K562 (cell line): ENCODE measurements around the gene ABCG1. TPM values are rescaled to one million over a fixed set of nuclear protein-coding genes. Genes with fewer than 3 reads are reported as not detected.

Experiments
- ATAC-seq: fragments of 200-7000 bp; cut with Tn5 transposase; 3 replicates; pipeline ENCODE4 v1.9.1; 2020; ENCODE audit warnings: moderate library complexity
- BruUV-seq: library from RNA; stranded (reverse); fragments of 400-500 nt; replicated peaks from 2 replicates; lab custom pipeline; 2021; lab: Mats Ljungman, UMichigan
- CTCF ChIA-PET: fragments of 300-600 bp; formaldehyde crosslinking; extraction: SDS; loops from one replicate; lab custom pipeline; 2021; ENCODE audit warnings: low intra/inter-chr PET ratio; lab: Yijun Ruan, JAX
- POLR2A ChIA-PET: fragments of 300-600, 350-650 bp; sonication (Branson Sonifier 250); formaldehyde crosslinking; extraction: SDS; loops from one replicate; lab custom pipeline; 2021; ENCODE audit warnings: antibody characterized with exemption, inconsistent platforms; lab: Yijun Ruan, JAX
- DNase-seq, 4 experiments: peaks; one replicate each; pipeline versions ENCODE4 v3.0.0 to v3.0.0-alpha.2; 2011 to 2018; ENCODE audit warnings: low spot score in 3 of 4, mixed read lengths in 3 of 4; ENCODE audit errors: extremely low read depth in 1 of 4
- FAIRE-seq: peaks from 2 replicates; lab custom pipeline; 2011; peaks lifted over from hg19 to GRCh38; lab: Jason Lieb, UNC
- H2AFZ ChIP-seq: 2 replicates; pipeline ENCODE4 v1.6.0; 2011; ENCODE audit warnings: low read depth, low read length, control low read depth, inconsistent platforms
- H3K27ac ChIP-seq: fragments of 200-600 bp; 3 replicates; pipeline ENCODE4 v1.8.0; 2011; ENCODE audit warnings: low read depth, mild to moderate bottlenecking, control low read depth, inconsistent platforms, low read length, moderate library complexity, mixed read lengths; ENCODE audit errors: extremely low read depth
- H3K27me3 ChIP-seq, 2 experiments: fragments of 300-600 bp in 1 of 2; 2 replicates in 1 of 2; 3 replicates in 1 of 2; pipeline versions ENCODE4 v1.6.0 to v1.8.0; 2011; ENCODE audit warnings: inconsistent platforms in 2 of 2, low read length in 2 of 2, mild to moderate bottlenecking in 1 of 2, mixed read lengths in 1 of 2, moderate library complexity in 1 of 2; ENCODE audit not compliant: control insufficient read depth in 2 of 2, insufficient read depth in 2 of 2
- H3K36me3 ChIP-seq: fragments of 300-600 bp; 3 replicates; pipeline ENCODE4 v1.8.0; 2011; ENCODE audit warnings: mild to moderate bottlenecking, low read length, inconsistent platforms; ENCODE audit not compliant: control insufficient read depth, insufficient read depth
- H3K4me1 ChIP-seq, 2 experiments: fragments of 200-600 bp in 1 of 2; replicated peaks in 1 of 2; 2 replicates in 1 of 2; 3 replicates in 1 of 2; pipeline versions ENCODE4 v1.5.1 to v1.8.0; 2011; ENCODE audit warnings: inconsistent platforms in 2 of 2, low read length in 2 of 2, mild to moderate bottlenecking in 1 of 2, mixed read lengths in 1 of 2, moderate library complexity in 1 of 2; ENCODE audit not compliant: control insufficient read depth in 2 of 2, insufficient read depth in 2 of 2
- H3K4me2 ChIP-seq: 2 replicates; pipeline ENCODE4 v1.6.1; 2011; ENCODE audit warnings: low read length, control low read depth, inconsistent platforms, mixed read lengths; ENCODE audit not compliant: insufficient read depth
- H3K4me3 ChIP-seq: fragments of 200-600 bp; sonication (generic), shearing (Covaris generic); 2 replicates; pipeline ENCODE4 v1.5.1; 2016; ENCODE audit warnings: control low read depth, inconsistent platforms
- H3K79me2 ChIP-seq: fragments of 200-600 bp; 3 replicates; pipeline ENCODE4 v1.8.0; 2011; ENCODE audit warnings: low read length, inconsistent platforms; ENCODE audit not compliant: control insufficient read depth, insufficient read depth
- H3K9ac ChIP-seq, 2 experiments: 2 replicates each; pipeline versions ENCODE4 v1.6.0 to v1.6.1; 2011; ENCODE audit warnings: low read depth in 2 of 2, low read length in 2 of 2, control low read depth in 1 of 2, inconsistent platforms in 1 of 2, mild to moderate bottlenecking in 1 of 2, mixed read lengths in 1 of 2; ENCODE audit not compliant: insufficient read depth in 1 of 2
- H3K9me1 ChIP-seq: one replicate; pipeline ENCODE4 v1.6.0; 2011; ENCODE audit warnings: inconsistent platforms, mild to moderate bottlenecking, low read length, moderate library complexity; ENCODE audit not compliant: control insufficient read depth, insufficient read depth
- H3K9me3 ChIP-seq: replicated peaks from 2 replicates; pipeline ENCODE4 v1.5.1; 2011; ENCODE audit warnings: low read depth, low read length, inconsistent platforms; ENCODE audit not compliant: control insufficient read depth, insufficient read depth
- H4K20me1 ChIP-seq: replicated peaks from 2 replicates; pipeline ENCODE4 v1.6.1; 2011; ENCODE audit warnings: low read length, inconsistent platforms, mixed read lengths; ENCODE audit not compliant: control insufficient read depth, insufficient read depth
- BRF2 ChIP-seq: IDR thresholded peaks from 3 replicates; pipeline ENCODE4 v1.6.1; 2011; ENCODE audit warnings: borderline replicate concordance, mild to moderate bottlenecking; ENCODE audit not compliant: insufficient read length, insufficient read depth
- CBFA2T3 ChIP-seq: fragments of 450-650 bp; IDR thresholded peaks from 2 replicates; pipeline ENCODE4 v1.6.1; 2017
- CEBPG ChIP-seq, 3 experiments: fragments of 200-800 bp in 1 of 3; sonication (Bioruptor generic) in 1 of 3; sonication (generic) in 1 of 3; formaldehyde crosslinking in 1 of 3; IDR thresholded peaks in 2 of 3; conservative IDR thresholded peaks in 1 of 3; 2 replicates each; pipeline versions ENCODE4 v1.6.1 to v1.8.0; 2016 to 2022; ENCODE audit warnings: missing compliant biosample characterization in 2 of 3, missing genetic modification characterization in 2 of 3, mild to moderate bottlenecking in 1 of 3, missing genetic modification reagents in 1 of 3
- EZH2 ChIP-seq: IDR thresholded peaks from 2 replicates; pipeline ENCODE4 v1.6.1; 2012; ENCODE audit warnings: low read depth, mild to moderate bottlenecking, inconsistent platforms, low read length, borderline replicate concordance
- FIP1L1 ChIP-seq: fragments of 200-400 bp; formaldehyde crosslinking; IDR thresholded peaks from 2 replicates; pipeline ENCODE4 v1.6.1; 2018; ENCODE audit warnings: mild to moderate bottlenecking, low read depth, low read length; ENCODE audit not compliant: poor library complexity, severe bottlenecking
- GTF2E2 ChIP-seq: fragments of 200-800 bp; sonication (Bioruptor generic); IDR thresholded peaks from 2 replicates; pipeline ENCODE4 v1.6.1; 2016; ENCODE audit warnings: missing genetic modification characterization, missing compliant biosample characterization
- KAT8 ChIP-seq: fragments of 450-650 bp; IDR thresholded peaks from 2 replicates; pipeline ENCODE4 v1.6.1; 2016; ENCODE audit warnings: low read depth, mild to moderate bottlenecking
- KDM2B ChIP-seq: fragments of 250-450 bp; sonication (Bioruptor Pico); IDR thresholded peaks from 2 replicates; pipeline ENCODE4 v1.8.0; 2021; ENCODE audit warnings: mild to moderate bottlenecking, moderate library complexity
- ZBTB12 ChIP-seq: fragments of 250-450 bp; sonication (Bioruptor Pico); IDR thresholded peaks from 2 replicates; pipeline ENCODE4 v1.4.0; 2020
- ZNF407 ChIP-seq: fragments of 450-650 bp; IDR thresholded peaks from 2 replicates; pipeline ENCODE4 v1.6.1; 2016; ENCODE audit warnings: low read depth
- ZNF584 ChIP-seq: fragments of 200-800 bp; sonication (Bioruptor generic); IDR thresholded peaks from 2 replicates; pipeline ENCODE4 v1.6.1; 2016; ENCODE audit warnings: low read depth, mild to moderate bottlenecking, missing genetic modification characterization, missing compliant biosample characterization
- ZSCAN29 ChIP-seq: fragments of 450-650 bp; IDR thresholded peaks from 2 replicates; pipeline ENCODE4 v1.6.1; 2017
- WGBS: fragments of 100-300 bp; shearing (Covaris generic); methylation state at CpG from one replicate; pipeline ENCODE4 v1.1.6; 2016; ENCODE audit warnings: low coverage, mixed read lengths; ENCODE audit not compliant: insufficient coverage; ENCODE audit errors: missing lambda C conversion rate; 5-methylcytosine and 5-hydroxymethylcytosine counted together
- in situ Hi-C: fragments of 300-500 bp; cut with MboI; formaldehyde crosslinking; loops from 4 replicates; pipeline ENCODE4 v1.15.0; 2018; ENCODE audit warnings: inconsistent platforms, mixed read lengths
- intact Hi-C: fragments of 100-400 bp; cut with micrococcal nuclease; formaldehyde crosslinking; loops from 2 replicates; pipeline ENCODE4 v1.14.2; 2022
- polyA plus RNA-seq, 8 experiments: library from polyadenylated mRNA; depleted of rRNA in 4 of 8; stranded (reverse) in 5 of 8; unstranded in 3 of 8; fragments of >200 nt; fragmentation: Nextera tagmentation in 2 of 8; fragmentation: Illumina TruSeq in 1 of 8; extraction: Ambion mirVana in 2 of 8; extraction: Trizol in 1 of 8; gene quantifications; 2 replicates each; pipeline versions ENCODE4 v1.2.1 to v1.2.3, GENCODE V29; 2011 to 2014; ENCODE audit warnings: inconsistent platforms in 1 of 8, missing spikeins in 1 of 8
- total RNA-seq, 7 experiments: library from RNA; depleted of rRNA in 6 of 7; stranded (reverse); fragments of >200 nt in 6 of 7; fragmentation: Illumina TruSeq in 2 of 7; extraction: Trizol in 2 of 7; gene quantifications; 2 replicates each; pipeline versions ENCODE4 v1.2.1 to v1.2.3, GENCODE V29; 2011 to 2021; ENCODE audit warnings: low replicate concordance in 1 of 7

ABCG1 gene
- total and polyA plus RNA-seq, 9 of the 15 experiments (the other 6 are each of a cell fraction or from before 2014, with no cell fraction given), result 0.04 to 0.09 TPM; not detected in 7

GRCh38 chr21:42237577-42237976, 18.6 kb downstream of the ABCG1 start:
- DNase-seq (no peak), ATAC-seq (no peak), FAIRE-seq (no peak)
- CTCF ChIA-PET, result no interaction called here
- no peak overlapping the region for H3K4me2 ChIP-seq
- no peaks in the 10 kb centered on the region; the same call in 1 of the 2 replicates for H4K20me1 ChIP-seq
- no peaks in the 10 kb centered on the region for H3K36me3 ChIP-seq
- 4% methylated on average over 3 of the region's 3 CpGs for WGBS
- no peak overlapping the region for H2AFZ ChIP-seq
- H3K4me1 ChIP-seq, result peaks cover 17 to 23% of the 10 kb centered on the region in 2 experiments
- no peaks in the 10 kb centered on the region for H3K9me3 ChIP-seq
- intact Hi-C loops, result no loop called here
- H3K9me1 ChIP-seq, result peaks cover 4% of the 10 kb centered on the region
- H3K27me3 ChIP-seq, result peaks cover 31 to 73% of the 10 kb centered on the region in 2 experiments
- no peak overlapping the region for H3K9ac ChIP-seq
- H3K79me2 ChIP-seq, result no peaks in the 10 kb centered on the region
- POLR2A ChIA-PET, result interaction anchor here (1.5 kb wide), 1 partner anchor 11 kb away, joined by 4 read pairs; no protein-coding TSS in a partner anchor
- no TSS peak for BruUV-seq
- H3K27ac ChIP-seq, result no peak overlapping the region
- H3K4me3 ChIP-seq, result no peak overlapping the region
- in situ Hi-C loops, result no loop called here
- TF ChIP-seq KAT8, result no peak
- TF ChIP-seq ZBTB12 (CRISPR knock-in tag), result no peak
- TF ChIP-seq CEBPG (CRISPR knock-in tag; IDR thresholded peaks at IDR 0.05), result no peak
- TF ChIP-seq CEBPG (tag; conservative IDR thresholded peaks at IDR 0.05 in 1 of 2, IDR thresholded peaks at IDR 0.05 in 1 of 2), result no peak
- TF ChIP-seq EZH2, result no peak
- no peak for TF ChIP-seq FIP1L1
- no peak for TF ChIP-seq CBFA2T3
- no peak for TF ChIP-seq ZNF407
- TF ChIP-seq KDM2B, result no peak
- no peak for TF ChIP-seq ZSCAN29
- no peak for TF ChIP-seq GTF2E2 (tag)
- no peak for TF ChIP-seq BRF2
- no peak for TF ChIP-seq ZNF584
